Measurements from ENCODE around the gene DSCAML1.

The DSCAML1 gene

DNA sequence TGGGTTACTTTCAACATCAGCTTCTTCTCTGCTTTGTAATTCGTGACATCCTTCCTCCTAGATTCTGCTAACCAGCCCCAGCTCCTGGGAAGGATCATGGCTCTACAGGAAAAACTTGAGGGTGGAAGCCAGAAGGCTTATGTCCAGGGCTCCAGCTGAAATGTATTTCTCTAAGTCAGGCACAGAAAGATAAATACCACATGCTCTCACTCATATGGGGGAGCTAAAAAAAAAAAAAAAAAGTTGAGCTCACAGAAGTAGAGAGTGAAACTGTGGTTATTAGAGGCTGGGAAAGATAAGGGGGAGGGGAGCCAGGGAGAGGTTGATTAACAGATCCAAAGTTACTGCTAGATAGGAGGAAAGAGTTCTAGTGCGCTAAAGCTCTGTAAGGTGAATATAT is 74.9 kb downstream of the DSCAML1 start:
- DNase-seq (ENCODE audit: low spot score) = no peak

GRCh38 chr11:117720061-117720511 is 76.9 kb downstream of the DSCAML1 start:
- no peak for DNase-seq (ENCODE audit: low spot score)

DNA sequence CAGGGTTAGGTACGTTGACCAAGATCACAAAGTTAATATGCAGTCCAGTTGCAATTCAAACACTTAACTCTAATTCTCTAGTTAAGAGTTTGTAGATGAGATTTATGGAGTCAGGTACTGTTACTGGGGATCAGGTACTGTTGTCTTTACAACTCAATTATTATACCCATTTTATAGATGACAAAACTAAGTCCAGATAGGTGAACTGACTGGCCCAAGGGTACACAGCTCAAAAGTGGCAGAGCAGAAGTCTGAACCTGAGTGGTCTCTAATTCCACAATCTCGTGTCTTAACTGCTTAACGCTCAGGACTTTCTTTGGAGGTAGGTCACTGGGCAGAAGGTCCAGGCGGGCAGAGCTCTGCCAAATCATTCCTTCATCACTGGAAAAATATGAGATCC is 77.5 kb downstream of the DSCAML1 start:
- DNase-seq (ENCODE audit: low spot score) = no peak

- DNase-seq (ENCODE audit: low spot score) = no peak
These were observed 79.3 kb downstream of the DSCAML1 start for GRCh38 chr11:117717485-117718314.

- DNase-seq (ENCODE audit: low spot score) = no peak
These were observed 80.2 kb downstream of the DSCAML1 start for GRCh38 chr11:117716521-117717440.

DNA sequence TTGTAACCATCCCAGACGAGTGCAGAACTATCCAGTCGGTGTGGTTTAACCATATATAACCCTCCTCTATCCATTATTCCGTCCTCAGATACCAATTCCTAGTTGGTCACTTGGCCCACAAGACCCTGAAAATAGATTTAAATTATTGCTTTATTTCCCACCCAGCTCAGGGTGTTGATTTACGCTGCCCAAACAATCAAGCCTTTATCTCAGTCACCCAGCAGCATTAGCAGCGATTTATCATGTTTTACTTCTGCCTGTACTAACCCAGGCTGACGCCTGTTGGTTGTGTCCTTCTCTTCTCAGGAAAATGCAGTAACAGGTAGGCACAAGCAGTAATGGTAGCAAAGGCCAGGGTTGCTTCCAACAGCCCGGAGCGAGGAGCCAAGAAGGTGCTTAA is 81.2 kb downstream of the DSCAML1 start:
- no peak for DNase-seq (ENCODE audit: low spot score)

GRCh38 chr11:117713538-117713991 is 83.5 kb downstream of the DSCAML1 start:
- DNase-seq (ENCODE audit: low spot score) = no peak

GRCh38 chr11:117712530-117712929 is 84.5 kb downstream of the DSCAML1 start:
- DNase-seq (ENCODE audit: low spot score) = no peak

DNA sequence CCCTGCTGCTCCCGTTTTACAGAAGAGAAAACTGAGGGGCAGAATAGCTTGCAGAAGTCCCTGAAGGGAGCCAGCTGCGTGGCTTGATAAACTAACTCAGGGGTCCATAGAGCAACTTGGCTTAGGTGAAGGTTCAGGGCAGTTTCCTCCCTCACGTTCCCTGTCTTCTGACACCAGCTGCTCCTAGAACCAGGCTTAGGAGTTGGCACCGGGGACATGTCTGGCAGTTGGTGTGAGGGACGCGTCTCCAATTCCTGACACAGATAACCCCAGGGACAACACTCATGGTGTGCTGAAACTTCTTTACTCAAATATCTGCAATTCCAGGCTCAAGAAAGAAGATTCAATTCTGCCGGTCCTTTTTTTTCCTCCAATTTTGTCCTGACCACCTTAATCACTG is 85.7 kb downstream of the DSCAML1 start:
- no peak for DNase-seq (ENCODE audit: low spot score)

- no peak for DNase-seq (ENCODE audit: low spot score)
These were observed 86.8 kb downstream of the DSCAML1 start for GRCh38 chr11:117710211-117710610.

- DNase-seq (ENCODE audit: low spot score) = no peak
These were observed 90.6 kb downstream of the DSCAML1 start for GRCh38 chr11:117706322-117706814.

- no peak for DNase-seq (ENCODE audit: low spot score)
These were observed 91.2 kb downstream of the DSCAML1 start for GRCh38 chr11:117705866-117706265.

GRCh38 chr11:117704395-117705100 is 92.5 kb downstream of the DSCAML1 start:
- no peak for DNase-seq (ENCODE audit: low spot score)

- DNase-seq (ENCODE audit: low spot score) = no peak
These were observed 93.9 kb downstream of the DSCAML1 start for GRCh38 chr11:117702946-117703598.

DNA sequence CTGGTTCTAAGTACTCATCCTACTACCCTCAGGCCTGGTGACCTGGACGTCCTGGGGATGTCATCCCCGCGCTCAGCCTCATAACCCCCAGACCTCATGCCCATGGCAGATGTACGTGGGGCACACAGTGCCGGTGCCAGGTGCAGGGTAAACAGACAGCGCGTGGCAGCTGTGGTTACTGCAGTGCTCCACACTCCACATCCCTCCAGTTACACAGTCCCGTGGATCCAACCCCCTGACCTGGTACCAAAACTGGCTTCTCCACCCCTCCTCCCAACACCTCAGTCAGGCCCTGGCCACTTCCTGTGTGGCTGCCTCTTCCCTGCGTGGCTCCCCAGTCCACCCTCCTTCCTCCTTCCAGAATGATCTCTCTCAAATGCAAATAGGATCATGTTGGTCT is 95.2 kb downstream of the DSCAML1 start:
- DNase-seq (ENCODE audit: low spot score) = no peak

GRCh38 chr11:117700551-117700950 is 96.5 kb downstream of the DSCAML1 start:
- no peak for DNase-seq (ENCODE audit: low spot score)

GRCh38 chr11:117697319-117697718 is 99.7 kb downstream of the DSCAML1 start:
- DNase-seq (ENCODE audit: low spot score) = no peak

DNA sequence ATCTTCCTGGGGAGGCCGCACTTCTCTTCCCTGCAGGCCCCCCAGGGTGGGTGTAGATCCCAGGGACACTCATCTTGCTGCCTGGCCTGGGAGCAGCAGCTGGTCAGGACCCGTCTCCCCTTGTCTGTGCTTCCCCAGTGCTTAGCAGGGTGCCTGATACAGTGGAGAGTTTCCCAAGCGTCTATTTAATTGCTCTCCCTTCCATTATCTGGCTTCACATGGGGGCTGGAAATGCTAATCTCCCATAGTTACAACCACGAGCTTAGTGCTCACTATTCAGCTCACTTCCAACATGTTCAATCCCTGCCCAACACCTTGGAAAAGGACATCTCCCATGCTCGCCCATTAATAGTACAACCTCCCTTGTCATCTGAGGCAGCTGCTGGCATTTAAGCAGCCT is 100.5 kb downstream of the DSCAML1 start:
- DNase-seq (ENCODE audit: low spot score) = no peak

DNA sequence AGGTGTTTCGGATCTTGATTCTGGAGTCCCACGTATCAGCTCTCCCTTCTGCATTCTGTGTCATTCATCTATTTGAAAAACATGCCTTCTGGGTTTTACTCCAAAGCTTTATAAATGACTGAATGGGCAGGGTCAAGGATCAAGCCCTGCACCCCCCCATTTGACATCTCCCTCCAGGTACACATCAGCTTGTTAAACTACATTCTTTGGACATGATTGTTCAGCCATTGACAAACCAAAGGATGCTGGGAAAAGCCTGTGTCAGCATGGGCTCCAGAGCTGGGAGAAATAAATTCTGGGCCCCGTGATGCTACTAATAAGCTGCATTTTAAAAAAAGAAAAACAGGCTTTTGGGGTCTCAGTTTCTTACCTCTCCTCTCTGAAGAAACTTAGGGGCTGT is 103.7 kb downstream of the DSCAML1 start:
- no peak for DNase-seq (ENCODE audit: low spot score)

- no peak for DNase-seq (ENCODE audit: low spot score)
These were observed 105.5 kb downstream of the DSCAML1 start for GRCh38 chr11:117691516-117691915.

- no peak for DNase-seq (ENCODE audit: low spot score)
These were observed 105.8 kb downstream of the DSCAML1 start for GRCh38 chr11:117691218-117691514.
